Neural crest cell (in vitro differentiated cells): ENCODE measurements around the gene TRIML1. TPM values are rescaled to one million over a fixed set of nuclear protein-coding genes. Genes with fewer than 3 reads are reported as not detected.

Experiments
- DNase-seq: peaks from one replicate; pipeline ENCODE4 v3.0.0; 2021; ENCODE audit warnings: low read depth, mixed read lengths, low spot score
- H3K27ac Mint-ChIP-seq: one replicate; pipeline ENCODE4 v1.8.0; 2021; ENCODE audit warnings: mild to moderate bottlenecking, mixed read lengths; ENCODE audit not compliant: unreplicated experiment
- H3K27me3 Mint-ChIP-seq: 2 replicates; pipeline ENCODE4 v1.8.0; 2021; ENCODE audit warnings: low read depth, mild to moderate bottlenecking, mixed read lengths
- H3K36me3 Mint-ChIP-seq: 2 replicates; pipeline ENCODE4 v1.8.0; 2021; ENCODE audit warnings: low read depth, mild to moderate bottlenecking, mixed read lengths
- H3K4me1 Mint-ChIP-seq: 2 replicates; pipeline ENCODE4 v1.8.0; 2021; ENCODE audit warnings: mixed read lengths
- H3K4me3 Mint-ChIP-seq: one replicate; pipeline ENCODE4 v1.8.0; 2021; ENCODE audit warnings: mild to moderate bottlenecking, mixed read lengths
- H3K9me3 Mint-ChIP-seq: 2 replicates; pipeline ENCODE4 v1.8.0; 2021; ENCODE audit warnings: mixed read lengths
- CTCF ChIP-seq: fragments of 200-600 bp; sonication (generic); conservative IDR thresholded peaks from 2 replicates; pipeline ENCODE4 v1.5.0; 2021; ENCODE audit warnings: antibody characterized with exemption, mild to moderate bottlenecking
- total RNA-seq: library from RNA; stranded (reverse); gene quantifications from 2 replicates; pipeline ENCODE4 v1.2.1, GENCODE V29; 2021

Gene TRIML1
- total RNA-seq, 1 donor from 2014 or later, result not detected

- Mint-ChIP-seq H3K4me3 (no peak overlapping the region), H3K27me3 (no peaks in the 10 kb centered on the region), H3K4me1 (peaks cover 15% of the 10 kb centered on the region), H3K9me3 (no peaks in the 10 kb centered on the region), H3K36me3 (no peaks in the 10 kb centered on the region), H3K27ac (no peak overlapping the region)
- DNase-seq, result no peak
- no peak for TF ChIP-seq CTCF
Measured at GRCh38 chr4:188168726-188169373, 29.6 kb downstream of the TRIML1 start.

GRCh38 chr4:188171551-188171950 lies 32.3 kb downstream of the TRIML1 start:
- Mint-ChIP-seq H3K27me3 (no peaks in the 10 kb centered on the region), H3K4me3 (no peak overlapping the region), H3K9me3 (peaks cover 3% of the 10 kb centered on the region), H3K27ac (no peak overlapping the region), H3K36me3 (peaks cover 3% of the 10 kb centered on the region), H3K4me1 (peaks cover 15% of the 10 kb centered on the region)
- no peak for TF ChIP-seq CTCF
- DNase-seq, result no peak

- Mint-ChIP-seq H3K4me1 (no peaks in the 10 kb centered on the region), H3K27me3 (no peaks in the 10 kb centered on the region), H3K27ac (no peak overlapping the region), H3K4me3 (no peak overlapping the region), H3K36me3 (peaks cover 3% of the 10 kb centered on the region), H3K9me3 (peaks cover 3% of the 10 kb centered on the region)
- DNase-seq, result no peak
- no peak for TF ChIP-seq CTCF
Measured at GRCh38 chr4:188175288-188175687, 36.0 kb downstream of the TRIML1 start.

- Mint-ChIP-seq H3K9me3 (peaks cover 6% of the 10 kb centered on the region), H3K27ac (no peak overlapping the region), H3K36me3 (peaks cover 3% of the 10 kb centered on the region), H3K4me3 (no peak overlapping the region), H3K4me1 (no peaks in the 10 kb centered on the region), H3K27me3 (no peaks in the 10 kb centered on the region)
- no peak for TF ChIP-seq CTCF
- no peak for DNase-seq
Measured at GRCh38 chr4:188177997-188178675, 38.9 kb downstream of the TRIML1 start.

- no peak for DNase-seq
- Mint-ChIP-seq H3K27me3 (no peaks in the 10 kb centered on the region), H3K4me1 (no peaks in the 10 kb centered on the region), H3K9me3 (peaks cover 6% of the 10 kb centered on the region), H3K36me3 (peaks cover 3% of the 10 kb centered on the region), H3K4me3 (no peak overlapping the region), H3K27ac (no peak overlapping the region)
- no peak for TF ChIP-seq CTCF
Measured at GRCh38 chr4:188178806-188179205, 39.6 kb downstream of the TRIML1 start.
